HCT116 (cell line): Measurements from ENCODE around the gene TBC1D1.

Experiments used
- EZH2phosphoT487 ChIP-seq: fragments of 200-600 bp; IDR thresholded peaks from 2 replicates; pipeline ENCODE4 v1.6.1; 2018; ENCODE audit warnings: antibody characterized with exemption, borderline replicate concordance
- POLR2A ChIP-seq: IDR thresholded peaks from 2 replicates; pipeline ENCODE4 v1.7.0; 2011; ENCODE audit warnings: borderline replicate concordance; ENCODE audit not compliant: insufficient read depth, insufficient read length; ENCODE audit errors: extremely low read depth
- YY1 ChIP-seq: IDR thresholded peaks from 2 replicates; pipeline ENCODE4 v1.6.1; 2011; ENCODE audit warnings: low read length, low read depth, moderate library complexity, mild to moderate bottlenecking; ENCODE audit not compliant: insufficient replicate concordance; ENCODE audit errors: extremely low read depth
- ZNF274 ChIP-seq: fragments of 200-500 bp; sonication (Bioruptor generic); IDR thresholded peaks from 2 replicates; pipeline ENCODE4 v1.6.1; 2014; ENCODE audit warnings: mild to moderate bottlenecking, low read depth, low read length, inconsistent platforms
- TF ChIP-seq, protein P1 (sequence below), 3 experiments: fragments of 200-600 bp in 1 of 3; sonication (generic) in 1 of 3; IDR thresholded peaks in 2 of 3; conservative IDR thresholded peaks in 1 of 3; 2 replicates each; pipeline ENCODE4 v1.5.1; 2012 to 2017; ENCODE audit warnings: low read depth in 2 of 3, low read length in 2 of 3, antibody characterized with exemption in 1 of 3, borderline replicate concordance in 1 of 3, control low read depth in 1 of 3, mild to moderate bottlenecking in 1 of 3, mixed read lengths in 1 of 3, mixed run types in 1 of 3, moderate library complexity in 1 of 3; ENCODE audit not compliant: insufficient read depth in 1 of 3

DNA sequence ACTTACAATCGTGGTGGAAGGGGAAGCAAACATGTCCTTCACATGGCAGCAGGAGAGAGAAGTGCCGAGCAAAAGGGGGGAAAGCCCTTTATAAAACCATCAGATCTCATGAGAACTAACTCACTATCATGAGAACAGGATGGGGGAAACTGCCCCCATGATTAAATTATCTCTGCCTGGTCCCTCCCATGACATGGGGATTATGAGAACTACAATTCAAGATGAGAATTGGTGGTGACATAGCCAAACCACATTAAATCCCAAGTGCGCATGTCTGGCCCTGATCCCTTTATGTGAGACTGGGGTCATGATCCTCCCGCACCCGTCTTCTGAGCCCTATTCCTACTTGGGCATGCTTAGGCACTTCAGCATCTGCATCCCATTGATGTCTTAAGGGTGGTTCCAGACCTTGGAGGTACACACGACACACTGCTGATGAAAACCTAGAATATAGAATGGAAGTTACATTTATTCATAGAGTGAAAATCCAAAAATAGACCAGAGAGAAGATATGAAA is 185.3 kb downstream of the TBC1D1 start:
- TF ChIP-seq, protein P1, sequence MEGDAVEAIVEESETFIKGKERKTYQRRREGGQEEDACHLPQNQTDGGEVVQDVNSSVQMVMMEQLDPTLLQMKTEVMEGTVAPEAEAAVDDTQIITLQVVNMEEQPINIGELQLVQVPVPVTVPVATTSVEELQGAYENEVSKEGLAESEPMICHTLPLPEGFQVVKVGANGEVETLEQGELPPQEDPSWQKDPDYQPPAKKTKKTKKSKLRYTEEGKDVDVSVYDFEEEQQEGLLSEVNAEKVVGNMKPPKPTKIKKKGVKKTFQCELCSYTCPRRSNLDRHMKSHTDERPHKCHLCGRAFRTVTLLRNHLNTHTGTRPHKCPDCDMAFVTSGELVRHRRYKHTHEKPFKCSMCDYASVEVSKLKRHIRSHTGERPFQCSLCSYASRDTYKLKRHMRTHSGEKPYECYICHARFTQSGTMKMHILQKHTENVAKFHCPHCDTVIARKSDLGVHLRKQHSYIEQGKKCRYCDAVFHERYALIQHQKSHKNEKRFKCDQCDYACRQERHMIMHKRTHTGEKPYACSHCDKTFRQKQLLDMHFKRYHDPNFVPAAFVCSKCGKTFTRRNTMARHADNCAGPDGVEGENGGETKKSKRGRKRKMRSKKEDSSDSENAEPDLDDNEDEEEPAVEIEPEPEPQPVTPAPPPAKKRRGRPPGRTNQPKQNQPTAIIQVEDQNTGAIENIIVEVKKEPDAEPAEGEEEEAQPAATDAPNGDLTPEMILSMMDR (IDR thresholded peaks at IDR 0.05 in 2 of 3, conservative IDR thresholded peaks at IDR 0.05 in 1 of 3; ENCODE audit: borderline replicate concordance in 1 of 3, insufficient read depth in 1 of 3, low read depth in 2 of 3, low read length in 2 of 3), result no peak
- TF ChIP-seq EZH2phosphoT487 (no peak), YY1 (no peak), ZNF274 (no peak), POLR2A (no peak)
